Measurements from ENCODE around the gene ANKRD60.

The ANKRD60 gene

DNA sequence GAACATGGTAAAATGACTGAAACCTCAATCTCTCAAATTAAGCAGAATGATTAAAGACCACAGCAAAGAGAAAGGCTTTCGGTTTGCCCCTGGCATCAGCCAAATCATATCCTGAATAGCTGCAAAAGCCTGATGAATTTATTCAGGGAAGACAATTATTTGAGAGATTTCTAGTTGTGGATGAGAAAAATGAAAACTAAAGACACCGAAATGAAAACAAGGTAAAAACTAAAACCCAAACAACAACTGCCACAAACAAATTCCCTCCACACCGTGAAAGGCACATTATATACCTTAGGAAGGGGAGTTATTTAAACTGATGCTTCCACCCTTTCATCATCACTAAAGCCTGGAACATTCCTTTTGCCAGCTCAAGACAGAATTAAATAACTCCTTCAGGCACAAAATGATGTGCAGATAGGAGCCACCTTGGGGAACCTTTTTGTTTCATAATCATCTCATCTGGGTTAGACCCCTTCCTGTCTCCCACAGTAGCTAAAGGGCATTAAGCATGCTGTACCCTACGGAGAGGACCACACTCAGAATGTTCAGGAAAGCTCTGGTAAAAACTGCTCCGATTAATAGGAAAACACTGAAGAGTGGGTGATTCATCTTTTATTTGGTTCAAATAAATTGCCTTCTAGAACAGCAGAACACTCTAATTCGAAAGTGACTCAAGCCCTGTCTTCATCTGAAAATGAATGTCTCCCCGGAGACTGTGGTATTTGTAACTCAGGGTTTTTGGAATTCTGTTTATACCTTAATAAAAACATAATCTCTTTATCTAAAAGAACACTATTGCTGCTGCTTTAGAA lies 9.1 kb upstream of the ANKRD60 start:
- no peak for DNase-seq (ENCODE audit: extremely low read depth, low read depth)
- TF ChIP-seq, protein P1, sequence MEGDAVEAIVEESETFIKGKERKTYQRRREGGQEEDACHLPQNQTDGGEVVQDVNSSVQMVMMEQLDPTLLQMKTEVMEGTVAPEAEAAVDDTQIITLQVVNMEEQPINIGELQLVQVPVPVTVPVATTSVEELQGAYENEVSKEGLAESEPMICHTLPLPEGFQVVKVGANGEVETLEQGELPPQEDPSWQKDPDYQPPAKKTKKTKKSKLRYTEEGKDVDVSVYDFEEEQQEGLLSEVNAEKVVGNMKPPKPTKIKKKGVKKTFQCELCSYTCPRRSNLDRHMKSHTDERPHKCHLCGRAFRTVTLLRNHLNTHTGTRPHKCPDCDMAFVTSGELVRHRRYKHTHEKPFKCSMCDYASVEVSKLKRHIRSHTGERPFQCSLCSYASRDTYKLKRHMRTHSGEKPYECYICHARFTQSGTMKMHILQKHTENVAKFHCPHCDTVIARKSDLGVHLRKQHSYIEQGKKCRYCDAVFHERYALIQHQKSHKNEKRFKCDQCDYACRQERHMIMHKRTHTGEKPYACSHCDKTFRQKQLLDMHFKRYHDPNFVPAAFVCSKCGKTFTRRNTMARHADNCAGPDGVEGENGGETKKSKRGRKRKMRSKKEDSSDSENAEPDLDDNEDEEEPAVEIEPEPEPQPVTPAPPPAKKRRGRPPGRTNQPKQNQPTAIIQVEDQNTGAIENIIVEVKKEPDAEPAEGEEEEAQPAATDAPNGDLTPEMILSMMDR (IDR thresholded peaks at IDR 0.05; ENCODE audit: low read depth, low read length) = no peak

DNA sequence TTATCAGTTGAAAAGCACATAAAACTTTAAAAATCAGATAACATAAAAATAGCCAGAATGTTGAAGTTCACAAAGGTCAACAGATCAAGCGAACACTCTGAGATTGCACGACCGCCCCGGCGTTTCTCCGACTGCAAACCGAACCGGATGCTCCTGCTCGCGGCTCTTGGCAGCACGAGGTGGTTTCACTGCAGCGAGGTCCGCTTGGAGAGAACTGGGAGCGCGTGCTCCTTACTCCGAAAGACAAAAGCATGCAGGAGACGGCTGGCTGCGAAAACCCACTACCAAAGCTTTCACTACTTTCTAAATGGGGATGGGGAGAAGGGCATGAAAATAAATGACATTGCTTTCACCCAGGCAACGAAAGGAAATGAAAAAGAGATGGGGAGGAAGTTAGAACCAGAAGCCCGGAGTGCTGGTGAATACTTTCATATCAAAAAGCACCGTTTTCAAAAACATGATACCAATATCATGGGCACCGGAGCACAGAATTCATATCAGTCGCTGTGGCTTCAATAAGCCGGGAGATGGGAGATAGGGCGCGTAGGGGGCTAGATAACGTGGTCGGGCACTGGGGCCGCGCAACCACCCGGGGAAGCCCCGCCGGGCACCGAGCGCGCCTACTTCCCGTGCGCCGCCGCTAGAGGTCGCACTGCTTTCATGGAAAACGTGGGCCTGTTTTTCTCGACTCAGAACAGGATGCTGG lies 8.3 kb upstream of the ANKRD60 start:
- no peak for DNase-seq (ENCODE audit: extremely low read depth, low read depth)

DNA sequence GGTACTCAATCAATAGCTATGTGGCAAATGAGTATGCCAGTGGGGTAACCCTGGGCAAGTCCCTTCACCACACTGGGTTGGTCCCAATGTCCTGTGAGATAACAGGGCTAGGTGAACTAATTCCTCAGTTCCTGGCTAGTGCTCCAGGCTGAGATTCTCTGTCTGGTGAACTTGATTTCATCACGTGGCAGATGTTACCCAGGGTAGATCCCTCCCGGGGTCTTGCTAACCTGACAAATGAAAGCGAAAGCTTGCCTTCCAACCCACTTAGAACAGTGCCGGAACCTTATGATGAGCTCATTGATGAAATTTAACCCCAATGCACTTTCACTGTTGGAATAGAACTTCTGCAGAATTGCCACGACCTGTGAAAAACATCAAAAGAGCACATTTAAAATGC lies 6.6 kb upstream of the ANKRD60 start:
- TF ChIP-seq, protein P1 (IDR thresholded peaks at IDR 0.05; ENCODE audit: low read depth, low read length) = no peak
- DNase-seq (ENCODE audit: extremely low read depth, low read depth) = no peak

More for the DNA sequence above, 8.3 kb upstream of the ANKRD60 start:
- TF ChIP-seq, protein P1 (IDR thresholded peaks at IDR 0.05; ENCODE audit: low read depth, low read length) = peak; percentile 98

DNA sequence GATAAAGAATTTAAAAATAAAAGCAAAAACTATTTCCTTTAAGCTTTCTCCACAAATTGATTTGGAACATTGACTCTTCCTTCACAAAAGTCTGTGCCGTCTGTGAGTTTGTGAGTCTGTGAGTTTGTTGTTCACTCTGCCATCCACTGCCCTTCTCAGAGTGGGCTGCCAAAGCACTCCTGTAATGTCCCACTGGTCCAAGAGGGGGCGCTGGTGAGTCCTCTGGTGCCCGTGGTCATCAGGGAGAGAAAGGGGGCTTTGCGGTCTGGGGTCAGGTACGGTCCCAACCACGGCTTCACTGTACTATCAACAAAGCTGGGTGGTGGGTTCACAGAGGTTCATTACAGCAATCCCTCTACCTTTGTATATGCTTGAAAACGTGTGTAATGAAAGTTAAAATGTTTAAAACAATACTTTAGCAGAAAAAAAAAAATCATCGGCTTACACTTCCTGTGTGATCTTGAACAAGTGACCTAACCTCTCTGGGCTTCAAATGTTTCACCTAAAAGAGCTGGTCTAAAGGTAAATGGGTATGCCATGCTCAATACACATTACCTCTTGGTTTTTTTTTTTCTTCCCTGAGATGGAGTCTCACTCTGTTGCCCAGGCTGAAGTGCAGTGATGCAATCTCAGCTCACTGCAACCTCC lies 5.6 kb upstream of the ANKRD60 start:
- TF ChIP-seq, protein P1 (IDR thresholded peaks at IDR 0.05; ENCODE audit: low read depth, low read length) = peak; percentile 70
- DNase-seq (ENCODE audit: extremely low read depth, low read depth) = no peak

DNA sequence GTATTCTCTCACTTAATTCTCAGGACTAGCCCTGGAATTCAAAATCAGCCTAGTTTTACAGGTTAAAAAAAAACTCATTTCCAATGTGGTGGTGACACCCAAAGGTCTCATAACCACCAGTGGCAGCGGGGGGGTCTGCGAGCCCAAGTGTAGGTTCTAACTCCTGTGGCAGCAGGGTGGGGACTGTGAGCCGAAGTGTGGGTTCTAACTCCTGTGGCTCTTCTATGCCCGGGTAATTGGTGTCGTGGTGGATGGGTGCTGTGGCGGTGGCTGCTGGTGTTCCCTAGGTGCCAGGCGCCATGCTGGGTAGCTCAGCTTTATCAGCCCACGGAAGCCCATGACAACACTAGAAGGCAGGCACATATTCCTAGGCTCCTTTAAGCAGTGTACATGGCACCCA lies 4.9 kb upstream of the ANKRD60 start:
- DNase-seq (ENCODE audit: extremely low read depth, low read depth) = no peak
- TF ChIP-seq, protein P1 (IDR thresholded peaks at IDR 0.05; ENCODE audit: low read depth, low read length) = no peak

DNA sequence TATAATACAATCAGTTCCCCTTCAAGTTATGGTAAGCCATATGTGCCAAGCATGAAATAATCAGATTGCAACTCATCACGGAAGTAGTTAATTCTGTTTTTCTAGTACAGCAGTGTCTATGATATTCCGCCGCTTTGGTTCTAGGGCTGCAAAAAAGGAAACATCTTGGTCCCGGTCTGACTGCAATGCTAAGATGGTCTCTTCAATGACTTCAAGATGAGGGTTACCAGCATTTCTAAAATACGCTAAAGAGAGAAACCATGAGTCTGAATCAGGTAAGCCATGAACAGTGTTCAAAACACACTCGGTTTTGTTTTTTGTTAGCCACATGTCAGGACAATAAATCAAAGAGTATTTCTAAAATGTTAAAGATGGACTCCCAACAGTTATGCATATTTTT lies 3.2 kb upstream of the ANKRD60 start:
- TF ChIP-seq, protein P1 (IDR thresholded peaks at IDR 0.05; ENCODE audit: low read depth, low read length) = no peak
- no peak for DNase-seq (ENCODE audit: extremely low read depth, low read depth)
